WERI-Rb-1 (cell line): ENCODE data around the gene INPP5F.
A peak's percentile ranks its signal among the peaks of the same experiment; 100 is the strongest.

Source experiments
- DNase-seq: peaks from one replicate; pipeline ENCODE4 v3.0.0-alpha.2; 2020
- H3K27ac ChIP-seq: fragments of 250-450 bp; sonication (Bioruptor Pico); 2 replicates; pipeline ENCODE4 v1.5.1; 2020; ENCODE audit warnings: mild to moderate bottlenecking, moderate library complexity
- H3K27me3 ChIP-seq: fragments of 250-450 bp; sonication (Bioruptor Pico); 2 replicates; pipeline ENCODE4 v1.5.1; 2021; ENCODE audit warnings: mild to moderate bottlenecking, low read depth, moderate library complexity; ENCODE audit not compliant: insufficient read depth, severe bottlenecking
- H3K36me3 ChIP-seq: fragments of 250-450 bp; sonication (Bioruptor Pico); 2 replicates; pipeline ENCODE4 v1.5.1; 2020; ENCODE audit warnings: mild to moderate bottlenecking, moderate library complexity
- H3K4me3 ChIP-seq: 2 replicates; pipeline ENCODE4 v1.5.1; 2011; ENCODE audit warnings: low read depth, mild to moderate bottlenecking, control low read depth, low read length
- H3K9me3 ChIP-seq: fragments of 250-450 bp; sonication (Bioruptor Pico); 2 replicates; pipeline ENCODE4 v1.5.1; 2021; ENCODE audit warnings: mild to moderate bottlenecking, moderate library complexity; ENCODE audit not compliant: severe bottlenecking
- CTCF ChIP-seq: IDR thresholded peaks from 2 replicates; pipeline ENCODE4 v1.5.1; 2011; ENCODE audit warnings: low read depth, mild to moderate bottlenecking, control low read depth, inconsistent platforms, low read length

The INPP5F gene

DNA sequence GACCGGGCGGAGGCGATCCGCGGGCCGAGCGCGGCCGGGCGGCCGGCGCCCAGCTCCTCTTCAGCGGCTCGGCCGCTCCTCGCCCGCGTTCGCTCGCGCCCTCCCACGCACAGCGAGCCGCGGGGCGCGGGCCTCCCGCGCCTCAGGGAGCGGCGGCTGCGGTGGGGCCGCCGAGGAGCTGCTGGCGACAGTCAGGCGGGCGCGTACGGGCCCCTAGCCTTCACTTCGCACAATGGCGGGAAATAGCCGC is 146.7 kb downstream of the INPP5F start, which contains the start of gene MCMBP:
Gene MCMBP (minus strand): TSS at position 234 of the 250 bp plus-strand sequence. CDS start 259 bp downstream, outside the sequence.
- H3K4me3 ChIP-seq = peak within 1 kb of the TSS; percentile 71
- peak within 1 kb of the TSS; percentile 96 for H3K27ac ChIP-seq
- peaks cover 5% of the 10 kb centered on the region for H3K36me3 ChIP-seq
- no peak for TF ChIP-seq CTCF
- H3K9me3 ChIP-seq = no peaks in the 10 kb centered on the region
- H3K27me3 ChIP-seq = no peaks in the 10 kb centered on the region
- DNase-seq = no peak

GRCh38 chr10:119872860-119873681 is 147.2 kb downstream of the INPP5F start:
- Histone ChIP-seq H3K4me3 (peak overlapping the region; percentile 71), H3K27me3 (no peaks in the 10 kb centered on the region), H3K36me3 (peaks cover 5% of the 10 kb centered on the region), H3K27ac (peak overlapping the region; percentile 96), H3K9me3 (no peaks in the 10 kb centered on the region)
- no peak for TF ChIP-seq CTCF
- peak; percentile 91 for DNase-seq

DNA sequence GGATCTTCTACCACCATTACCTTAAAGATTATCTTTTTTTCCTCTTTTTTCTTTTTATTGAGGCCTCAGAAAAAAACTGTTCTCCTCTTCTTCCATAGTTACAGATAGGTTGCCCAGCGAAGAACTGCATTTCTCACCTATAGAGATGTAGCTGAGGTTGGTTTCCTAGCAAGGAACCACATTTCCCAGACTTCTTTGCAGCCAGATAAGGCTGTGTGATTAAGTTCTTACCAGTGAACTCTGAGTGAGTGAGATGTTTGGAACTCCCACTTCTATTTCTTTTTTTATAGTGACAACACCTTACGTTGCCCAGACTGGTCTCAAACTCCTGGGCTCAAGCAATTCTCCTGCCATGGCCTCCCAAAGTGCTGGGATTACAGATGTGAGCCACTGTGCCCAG is 152.7 kb downstream of the INPP5F start:
- DNase-seq = no peak
- Histone ChIP-seq H3K36me3 (no peaks in the 10 kb centered on the region), H3K27me3 (no peaks in the 10 kb centered on the region), H3K9me3 (no peaks in the 10 kb centered on the region), H3K27ac (no peak overlapping the region), H3K4me3 (no peak overlapping the region)
- TF ChIP-seq CTCF = no peak
